HG02938 (cell line): ENCODE results near the gene SLC36A2.
"Not testable (repeated sequence)": the region's sequence is repeated elsewhere in the genome, so short reads cannot be mapped to it uniquely, and the experiment has no call there.

Experiments used
- ATAC-seq: cut with Tn5 transposase; IDR thresholded peaks from one replicate; pipeline ENCODE4 v1.9.1; 2021; ENCODE audit warnings: mild to moderate bottlenecking, moderate library complexity; ENCODE audit not compliant: unreplicated experiment

SLC36A2 gene

GRCh38 chr5:151347369-151347768 is at the start of gene SLC36A2:
Gene SLC36A2, minus strand, starts transcription at chr5:151347559. Its CDS starts 99 bp downstream, at chr5:151347460.
- no peak for ATAC-seq

GRCh38 chr5:151388960-151389359 is 41.6 kb upstream of the SLC36A2 start:
- no peak for ATAC-seq

GRCh38 chr5:151384106-151384505 is 36.7 kb upstream of the SLC36A2 start:
- no peak for ATAC-seq

GRCh38 chr5:151383011-151383410 is 35.7 kb upstream of the SLC36A2 start:
- ATAC-seq: no peak

DNA sequence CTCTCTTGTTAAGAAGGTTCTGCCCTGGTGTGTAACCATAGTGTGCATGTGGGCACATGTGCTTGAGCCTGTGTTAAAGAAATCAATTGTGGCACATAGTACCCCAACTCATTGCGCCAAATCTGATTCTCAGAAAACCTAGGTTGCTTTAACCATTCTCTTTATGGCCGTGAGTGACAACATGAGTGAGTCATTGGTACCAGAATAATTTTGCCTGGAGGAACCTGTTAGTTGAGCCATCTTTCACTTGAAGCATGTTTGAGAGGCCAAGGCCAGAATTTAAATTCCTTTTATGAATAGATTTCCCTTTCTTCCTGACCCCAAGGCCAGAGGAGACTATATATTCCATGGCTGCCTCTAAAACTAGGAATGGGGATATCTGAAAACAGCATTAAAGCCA is 35.2 kb upstream of the SLC36A2 start:
- no peak for ATAC-seq

DNA sequence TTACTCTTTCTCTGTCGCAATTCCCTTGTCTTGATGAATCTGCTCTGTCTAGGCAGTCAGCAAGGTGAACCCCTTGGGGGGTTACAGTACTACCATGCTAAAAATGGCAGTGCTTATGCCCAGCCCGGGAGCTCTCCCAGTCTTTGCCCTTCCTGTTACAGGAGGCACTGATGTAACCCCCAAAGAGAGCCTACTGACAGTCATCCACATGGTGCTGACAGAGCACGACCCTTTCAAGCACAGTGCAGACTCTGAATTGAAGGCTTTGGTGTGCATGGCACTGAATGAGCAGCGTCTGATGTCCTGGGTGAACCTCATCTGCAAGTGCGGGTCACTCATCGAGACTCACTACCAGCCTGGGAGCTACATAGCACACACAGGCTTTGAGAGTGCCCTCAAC is 34.5 kb upstream of the SLC36A2 start:
- no peak for ATAC-seq

- no peak for ATAC-seq
Observed at GRCh38 chr5:151378616-151379015, 31.3 kb upstream of the SLC36A2 start.

- no peak for ATAC-seq
Observed at GRCh38 chr5:151374539-151374938, 27.2 kb upstream of the SLC36A2 start.

DNA sequence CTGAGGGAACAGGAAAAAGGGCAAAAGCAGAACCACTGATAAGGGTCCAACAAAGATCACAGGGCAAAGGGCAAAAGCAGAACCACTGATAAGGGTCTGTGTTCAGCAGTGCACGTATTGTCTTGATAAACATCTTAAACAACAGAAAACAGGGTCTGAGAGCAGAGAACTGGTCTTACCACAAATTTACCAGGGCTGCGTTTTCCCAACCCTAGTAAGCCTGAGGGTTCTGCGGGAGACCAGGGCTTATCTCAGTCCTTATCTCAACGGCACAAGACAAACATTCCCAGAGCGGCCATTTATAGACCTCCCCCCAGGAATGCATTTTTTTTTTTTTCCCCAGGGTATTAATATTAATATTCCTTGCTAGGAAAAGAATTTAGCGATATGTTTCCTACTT is 19.7 kb upstream of the SLC36A2 start:
- not testable (repeated sequence) for ATAC-seq

GRCh38 chr5:151363673-151364072 is 16.3 kb upstream of the SLC36A2 start:
- no peak for ATAC-seq

DNA sequence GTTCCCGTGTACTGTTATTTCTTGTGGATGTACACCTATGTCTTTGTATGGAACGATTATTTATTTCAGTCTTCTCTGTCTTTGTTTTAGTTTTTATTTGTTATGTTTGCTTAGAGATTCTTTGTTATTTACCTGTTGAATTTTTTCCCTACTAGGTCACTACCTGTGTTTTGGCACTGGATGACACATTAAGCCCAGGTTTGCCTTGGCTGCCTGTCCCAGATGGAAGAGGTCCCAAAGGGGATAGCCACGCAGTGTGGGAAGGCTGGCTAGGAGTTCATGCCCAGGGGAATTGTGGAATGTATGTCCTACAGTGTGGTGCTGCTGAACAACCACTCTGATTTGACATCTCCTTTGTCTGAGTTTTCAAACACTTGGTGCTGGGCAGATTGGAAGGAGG is 15.6 kb upstream of the SLC36A2 start:
- no peak for ATAC-seq

DNA sequence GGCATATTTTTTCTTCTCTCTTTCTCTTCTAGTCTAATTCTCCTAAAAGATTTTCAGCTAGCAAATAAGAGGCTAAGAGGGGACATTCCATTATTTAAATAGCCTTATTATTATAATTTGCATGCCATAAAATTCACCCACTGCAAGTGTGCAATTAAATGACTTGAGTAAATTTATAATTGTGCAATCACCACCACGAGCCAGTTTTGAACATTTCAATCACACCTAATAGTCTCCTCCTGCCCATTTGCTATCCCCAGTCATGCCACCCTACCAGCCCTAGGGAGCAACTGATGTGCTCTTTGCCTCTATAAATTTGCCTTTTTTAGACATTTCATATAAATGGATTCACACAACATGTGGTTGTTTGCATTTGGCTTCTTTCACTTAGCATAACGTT is 12.0 kb upstream of the SLC36A2 start:
- no peak for ATAC-seq

- no peak for ATAC-seq
Observed at GRCh38 chr5:151357792-151358191, 10.4 kb upstream of the SLC36A2 start.

- no peak for ATAC-seq
Observed at GRCh38 chr5:151357097-151357496, 9.7 kb upstream of the SLC36A2 start.

DNA sequence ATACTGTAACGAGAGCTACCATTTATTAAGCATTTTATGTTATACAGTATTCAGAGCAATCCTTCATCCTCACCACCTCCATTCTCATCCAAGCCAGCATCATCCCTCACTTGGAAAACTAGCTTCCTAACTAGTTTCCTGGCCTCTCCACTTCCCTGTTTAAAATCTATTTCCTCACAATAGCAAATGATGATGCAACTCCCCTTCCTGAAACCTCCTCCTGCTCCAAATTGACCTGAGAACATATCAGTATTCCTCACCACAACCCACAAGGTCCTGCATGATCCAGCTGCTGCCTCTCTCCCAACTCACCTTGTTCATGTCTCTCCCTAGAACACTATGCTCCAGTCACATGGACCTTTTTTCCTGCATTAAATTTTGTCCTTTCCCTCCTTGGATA is 4.3 kb upstream of the SLC36A2 start:
- no peak for ATAC-seq

GRCh38 chr5:151348789-151349188 is 1.4 kb upstream of the SLC36A2 start:
- ATAC-seq: no peak

GRCh38 chr5:151345808-151346478 is 1.4 kb downstream of the SLC36A2 start:
- no peak for ATAC-seq

- ATAC-seq: no peak
Observed at GRCh38 chr5:151345187-151345807, 2.1 kb downstream of the SLC36A2 start.

- no peak for ATAC-seq
Observed at GRCh38 chr5:151344088-151344487, 3.3 kb downstream of the SLC36A2 start.

DNA sequence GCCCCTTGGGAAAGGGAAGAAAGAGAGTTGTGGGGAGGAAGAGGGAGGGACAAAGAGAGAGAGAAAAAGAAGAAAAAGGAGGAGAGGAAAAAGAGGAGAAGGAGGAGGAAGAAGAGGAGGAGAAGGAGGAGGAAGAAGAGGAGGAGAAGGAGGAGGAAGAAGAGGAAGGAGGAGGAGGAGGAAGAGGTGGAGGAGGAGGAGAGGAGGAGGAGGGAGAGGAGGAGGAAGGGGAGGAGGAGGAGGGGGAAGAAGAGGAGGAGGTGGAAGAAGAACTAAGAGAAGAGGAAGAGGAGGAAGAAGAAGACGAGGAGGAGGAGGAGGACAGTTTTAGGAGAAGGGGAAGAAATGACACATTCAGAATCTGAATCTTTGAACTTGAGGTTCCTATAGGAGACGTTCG is 7.4 kb downstream of the SLC36A2 start:
- no peak for ATAC-seq

- no peak for ATAC-seq
Observed at GRCh38 chr5:151338734-151339133, 8.6 kb downstream of the SLC36A2 start.

DNA sequence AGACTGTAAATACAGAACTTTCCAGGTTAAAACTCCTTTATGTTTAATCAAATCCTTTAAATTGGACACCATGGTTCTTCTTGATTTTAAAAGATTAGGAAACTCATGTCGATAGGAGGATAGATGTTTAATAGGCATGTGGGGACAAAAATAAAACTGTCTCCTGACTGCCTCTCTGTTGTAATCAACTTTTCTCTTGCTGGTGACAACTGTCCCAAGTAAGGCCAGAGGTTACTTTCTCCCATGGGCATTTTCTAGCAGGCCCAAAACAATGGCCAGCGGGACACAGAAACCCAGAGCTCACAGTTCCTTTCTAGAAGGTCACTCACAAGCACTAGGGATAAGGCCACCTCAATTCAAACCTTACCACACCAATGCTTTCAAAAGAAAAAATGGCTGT is 14.5 kb downstream of the SLC36A2 start:
- ATAC-seq: no peak

- peak; percentile 68 for ATAC-seq
Observed at GRCh38 chr5:151328734-151329133, 18.6 kb downstream of the SLC36A2 start.
